Measurements from ENCODE around the gene GPR146. TPM values are rescaled to one million over a fixed set of nuclear protein-coding genes. Genes with fewer than 3 reads are reported as not detected.

The GPR146 gene
- total RNA-seq, 1 donor from 2014 or later = 1.3 TPM

- no peak for TF ChIP-seq CTCF (IDR thresholded peaks at IDR 0.05; ENCODE audit: insufficient read depth, low read length, severe bottlenecking)
- H3K4me3 ChIP-seq (ENCODE audit: low read depth, low read length) = no peak overlapping the region
- H3K27me3 ChIP-seq (ENCODE audit: control insufficient read depth, insufficient read depth, low read length) = no peaks in the 10 kb centered on the region
- FAIRE-seq = no peak
- H3K36me3 ChIP-seq (ENCODE audit: control insufficient read depth, insufficient read depth, low read length) = no peaks in the 10 kb centered on the region
- DNase-seq (ENCODE audit: low read depth) = no peak
Measured at GRCh38 chr7:1053002-1053411, 8.7 kb downstream of the GPR146 start.

- no peak for DNase-seq (ENCODE audit: low read depth)
- TF ChIP-seq CTCF (IDR thresholded peaks at IDR 0.05; ENCODE audit: insufficient read depth, low read length, severe bottlenecking) = no peak
- Histone ChIP-seq H3K4me3 (ENCODE audit: low read depth, low read length) (no peak overlapping the region), H3K36me3 (ENCODE audit: control insufficient read depth, insufficient read depth, low read length) (no peaks in the 10 kb centered on the region), H3K27me3 (ENCODE audit: control insufficient read depth, insufficient read depth, low read length) (no peaks in the 10 kb centered on the region)
- FAIRE-seq = no peak
Measured at GRCh38 chr7:1053816-1054370, 9.5 kb downstream of the GPR146 start.

- Histone ChIP-seq H3K4me3 (ENCODE audit: low read depth, low read length) (no peak overlapping the region), H3K36me3 (ENCODE audit: control insufficient read depth, insufficient read depth, low read length) (no peaks in the 10 kb centered on the region), H3K27me3 (ENCODE audit: control insufficient read depth, insufficient read depth, low read length) (no peaks in the 10 kb centered on the region)
- FAIRE-seq (no peak), DNase-seq (ENCODE audit: low read depth) (no peak)
- TF ChIP-seq CTCF (IDR thresholded peaks at IDR 0.05; ENCODE audit: insufficient read depth, low read length, severe bottlenecking) = no peak
Measured at GRCh38 chr7:1054438-1054837, 10.1 kb downstream of the GPR146 start.

GRCh38 chr7:1054861-1055450, 10.6 kb downstream of the GPR146 start:
- Histone ChIP-seq H3K27me3 (ENCODE audit: control insufficient read depth, insufficient read depth, low read length) (no peaks in the 10 kb centered on the region), H3K4me3 (ENCODE audit: low read depth, low read length) (no peak overlapping the region), H3K36me3 (ENCODE audit: control insufficient read depth, insufficient read depth, low read length) (no peaks in the 10 kb centered on the region)
- FAIRE-seq = no peak
- DNase-seq (ENCODE audit: low read depth) = no peak
- no peak for TF ChIP-seq CTCF (IDR thresholded peaks at IDR 0.05; ENCODE audit: insufficient read depth, low read length, severe bottlenecking)

- Histone ChIP-seq H3K4me3 (ENCODE audit: low read depth, low read length) (no peak overlapping the region), H3K36me3 (ENCODE audit: control insufficient read depth, insufficient read depth, low read length) (no peaks in the 10 kb centered on the region), H3K27me3 (ENCODE audit: control insufficient read depth, insufficient read depth, low read length) (no peaks in the 10 kb centered on the region)
- no peak for TF ChIP-seq CTCF (IDR thresholded peaks at IDR 0.05; ENCODE audit: insufficient read depth, low read length, severe bottlenecking)
- DNase-seq (ENCODE audit: low read depth) (no peak), FAIRE-seq (no peak)
Measured at GRCh38 chr7:1055491-1055955, 11.2 kb downstream of the GPR146 start.
